Astrocyte (in vitro differentiated cells and primary cell): Measurements from ENCODE around the gene ELAVL2. TPM values are rescaled to one million over a fixed set of nuclear protein-coding genes. Genes with fewer than 3 reads are reported as not detected.

Source experiments
- DNase-seq: peaks from one replicate; pipeline ENCODE4 v3.0.0-alpha.2; 2010; ENCODE audit warnings: low read depth
- FAIRE-seq: peaks from 2 replicates; lab custom pipeline; 2011; peaks lifted over from hg19 to GRCh38; lab: Jason Lieb, UNC
- H2AFZ ChIP-seq: 2 replicates; pipeline ENCODE4 v1.6.0; 2012; ENCODE audit warnings: low read depth, low read length, inconsistent platforms
- H3K27ac ChIP-seq: 2 replicates; pipeline ENCODE4 v1.5.1; 2011; ENCODE audit warnings: low read depth, low read length, inconsistent platforms
- H3K27me3 ChIP-seq: 2 replicates; pipeline ENCODE4 v1.6.0; 2011; ENCODE audit warnings: low read length, inconsistent platforms; ENCODE audit not compliant: insufficient read depth
- H3K36me3 ChIP-seq: 2 replicates; pipeline ENCODE4 v1.5.1; 2011; ENCODE audit warnings: low read length, inconsistent platforms; ENCODE audit not compliant: insufficient read depth
- H3K4me1 ChIP-seq: 2 replicates; pipeline ENCODE4 v1.5.1; 2011; ENCODE audit warnings: low read length, inconsistent platforms; ENCODE audit not compliant: insufficient read depth
- H3K4me2 ChIP-seq: 2 replicates; pipeline ENCODE4 v1.6.0; 2012; ENCODE audit warnings: low read length, inconsistent platforms
- H3K4me3 ChIP-seq: 2 replicates; pipeline ENCODE4 v1.5.1; 2011; ENCODE audit warnings: low read depth, mild to moderate bottlenecking, low read length, inconsistent platforms; ENCODE audit not compliant: insufficient read depth
- H3K79me2 ChIP-seq: 2 replicates; pipeline ENCODE4 v1.6.0; 2012; ENCODE audit warnings: mild to moderate bottlenecking, low read length, inconsistent platforms; ENCODE audit not compliant: insufficient read depth
- H3K9ac ChIP-seq: 2 replicates; pipeline ENCODE4 v1.6.0; 2012; ENCODE audit warnings: mild to moderate bottlenecking, low read length, inconsistent platforms
- H3K9me3 ChIP-seq: 2 replicates; pipeline ENCODE4 v1.5.1; 2012; ENCODE audit warnings: low read depth, mild to moderate bottlenecking, low read length, inconsistent platforms; ENCODE audit not compliant: insufficient read depth
- H4K20me1 ChIP-seq: 2 replicates; pipeline ENCODE4 v1.6.0; 2012; ENCODE audit warnings: low read length, inconsistent platforms; ENCODE audit not compliant: insufficient read depth
- H3K27ac Mint-ChIP-seq: one replicate; pipeline ENCODE4 v1.8.0; 2021; ENCODE audit warnings: mild to moderate bottlenecking, mixed read lengths; ENCODE audit not compliant: unreplicated experiment
- H3K27me3 Mint-ChIP-seq: one replicate; pipeline ENCODE4 v1.8.0; 2021; ENCODE audit warnings: low read depth, mixed read lengths; ENCODE audit not compliant: unreplicated experiment
- H3K36me3 Mint-ChIP-seq: one replicate; pipeline ENCODE4 v1.8.0; 2021; ENCODE audit warnings: low read depth, mixed read lengths; ENCODE audit not compliant: unreplicated experiment
- H3K4me1 Mint-ChIP-seq: one replicate; pipeline ENCODE4 v1.8.0; 2021; ENCODE audit warnings: low read depth, mixed read lengths; ENCODE audit not compliant: unreplicated experiment
- H3K4me3 Mint-ChIP-seq: one replicate; pipeline ENCODE4 v1.8.0; 2021; ENCODE audit warnings: mild to moderate bottlenecking, moderate library complexity, mixed read lengths; ENCODE audit not compliant: unreplicated experiment
- H3K9me3 Mint-ChIP-seq: one replicate; pipeline ENCODE4 v1.8.0; 2021; ENCODE audit warnings: mild to moderate bottlenecking, mixed read lengths; ENCODE audit not compliant: unreplicated experiment
- CTCF ChIP-seq: IDR thresholded peaks from 2 replicates; pipeline ENCODE4 v1.5.1; 2011; ENCODE audit warnings: low read depth, mild to moderate bottlenecking, inconsistent platforms, low read length, moderate library complexity; ENCODE audit not compliant: insufficient read depth
- EZH2 ChIP-seq: IDR thresholded peaks from 2 replicates; pipeline ENCODE4 v1.6.1; 2012; ENCODE audit warnings: mild to moderate bottlenecking, low read length, inconsistent platforms; ENCODE audit not compliant: insufficient read depth
- total RNA-seq: library from RNA; stranded (reverse); gene quantifications from 2 replicates; pipeline ENCODE4 v1.2.1, GENCODE V29; 2021

Gene ELAVL2
- total RNA-seq, 1 donor from 2014 or later: 22.2 TPM

GRCh38 chr9:23644326-23644725 lies 181.7 kb downstream of the ELAVL2 start:
- Histone ChIP-seq H3K27ac (no peak overlapping the region), H3K9ac (no peak overlapping the region), H2AFZ (no peak overlapping the region), H3K4me2 (no peak overlapping the region), H3K9me3 (no peaks in the 10 kb centered on the region), H3K27me3 (no peaks in the 10 kb centered on the region), H3K79me2 (no peaks in the 10 kb centered on the region), H3K36me3 (no peaks in the 10 kb centered on the region), H4K20me1 (no peaks in the 10 kb centered on the region), H3K4me1 (no peaks in the 10 kb centered on the region), H3K4me3 (no peak overlapping the region)
- Mint-ChIP-seq H3K9me3 (no peaks in the 10 kb centered on the region), H3K36me3 (peaks cover 16% of the 10 kb centered on the region), H3K4me3 (no peak overlapping the region), H3K27ac (no peak overlapping the region), H3K27me3 (no peaks in the 10 kb centered on the region), H3K4me1 (peaks cover 14% of the 10 kb centered on the region)
- TF ChIP-seq CTCF (no peak), EZH2 (no peak)
- FAIRE-seq: no peak
- DNase-seq: no peak

GRCh38 chr9:23643656-23644258 lies 182.3 kb downstream of the ELAVL2 start:
- H3K79me2 ChIP-seq: no peaks in the 10 kb centered on the region
- no peak overlapping the region for H3K4me2 ChIP-seq
- TF ChIP-seq EZH2: no peak
- no peak for TF ChIP-seq CTCF
- H4K20me1 ChIP-seq: no peaks in the 10 kb centered on the region
- H3K36me3 ChIP-seq: no peaks in the 10 kb centered on the region
- Mint-ChIP-seq H3K27me3 (no peaks in the 10 kb centered on the region), H3K36me3 (peaks cover 12% of the 10 kb centered on the region), H3K9me3 (no peaks in the 10 kb centered on the region), H3K4me3 (no peak overlapping the region), H3K27ac (no peak overlapping the region), H3K4me1 (peaks cover 18% of the 10 kb centered on the region)
- no peak overlapping the region for H3K9ac ChIP-seq
- no peak for FAIRE-seq
- H2AFZ ChIP-seq: no peak overlapping the region
- no peaks in the 10 kb centered on the region for H3K4me1 ChIP-seq
- H3K27ac ChIP-seq: no peak overlapping the region
- no peaks in the 10 kb centered on the region for H3K9me3 ChIP-seq
- DNase-seq: peak; percentile 56
- no peaks in the 10 kb centered on the region for H3K27me3 ChIP-seq
- H3K4me3 ChIP-seq: no peak overlapping the region
